A549 (cell line): ENCODE results near the gene TAS2R39. TPM values are rescaled to one million over a fixed set of nuclear protein-coding genes. Genes with fewer than 3 reads are reported as not detected.
"Not testable (repeated sequence)": the region's sequence is repeated elsewhere in the genome, so short reads cannot be mapped to it uniquely, and the experiment has no call there.

Experiments used
- ATAC-seq, 2 experiments: fragments of 200-7000 bp in 1 of 2; fragments of >200 bp in 1 of 2; cut with Nextera tagmentation in 1 of 2; cut with Tn5 transposase in 1 of 2; 3 replicates each; pipeline versions ENCODE4 v1.8.0 to v1.9.1; 2018 to 2020; ENCODE audit warnings: mild to moderate bottlenecking in 1 of 2, moderate library complexity in 1 of 2
- CTCF ChIA-PET: fragments of 300-600 bp; sonication (Branson Sonifier 250); formaldehyde crosslinking; extraction: SDS; loops from one replicate; lab custom pipeline; 2021; ENCODE audit warnings: antibody characterized with exemption, inconsistent platforms; lab: Yijun Ruan, JAX
- POLR2A ChIA-PET: fragments of 350-600 bp; formaldehyde crosslinking; extraction: SDS; loops from one replicate; lab custom pipeline; 2021; ENCODE audit warnings: antibody characterized with exemption, inconsistent platforms; lab: Yijun Ruan, JAX
- DNase-seq, 2 experiments: peaks; one replicate each; pipeline versions ENCODE4 v3.0.0 to v3.0.0-alpha.2; 2011 to 2016; ENCODE audit warnings: low read depth in 1 of 2, low spot score in 1 of 2
- FAIRE-seq: peaks from 2 replicates; lab custom pipeline; 2011; peaks lifted over from hg19 to GRCh38; lab: Jason Lieb, UNC
- H3K27ac ChIP-seq, 2 experiments: fragments of >200 bp; sonication (Bioruptor Twin); formaldehyde crosslinking; 3 replicates each; pipeline ENCODE4 v1.5.1; 2016 to 2017
- H3K4me1 ChIP-seq: fragments of >200 bp; sonication (Bioruptor Twin); formaldehyde crosslinking; 3 replicates; pipeline ENCODE4 v1.6.1; 2016
- H3K4me2 ChIP-seq: fragments of >200 bp; sonication (Bioruptor Twin); formaldehyde crosslinking; 3 replicates; pipeline ENCODE4 v1.6.1; 2016
- H3K4me3 ChIP-seq: fragments of >200 bp; sonication (Bioruptor Twin); formaldehyde crosslinking; 3 replicates; pipeline ENCODE4 v1.5.1; 2016
- H3K9me3 ChIP-seq: fragments of >200 bp; sonication (Bioruptor Twin); formaldehyde crosslinking; 3 replicates; pipeline ENCODE4 v1.6.1; 2016
- ATOH8 ChIP-seq: fragments of 250-450 bp; sonication (Bioruptor Pico); IDR thresholded peaks from 2 replicates; pipeline ENCODE4 v1.5.0; 2020; ENCODE audit warnings: low read depth, mild to moderate bottlenecking, moderate library complexity
- BHLHE40 ChIP-seq: IDR thresholded peaks from 2 replicates; pipeline ENCODE4 v1.6.1; 2012; ENCODE audit warnings: low read depth, low read length, inconsistent platforms
- CBX2 ChIP-seq: fragments of 200-600 bp; sonication (generic); IDR thresholded peaks from 2 replicates; pipeline ENCODE4 v1.6.1; 2016; ENCODE audit warnings: low read depth, mild to moderate bottlenecking, borderline replicate concordance
- CBX8 ChIP-seq: fragments of 200-600 bp; sonication (generic); IDR thresholded peaks from 2 replicates; pipeline ENCODE4 v1.6.1; 2016
- CTCF ChIP-seq: fragments of >200 bp; sonication (Bioruptor Twin); formaldehyde crosslinking; IDR thresholded peaks from 3 replicates; pipeline ENCODE4 v1.5.1; 2016
- E2F6 ChIP-seq: IDR thresholded peaks from 2 replicates; pipeline ENCODE4 v1.6.1; 2012; ENCODE audit warnings: low read depth, borderline replicate concordance
- EHMT2 ChIP-seq: fragments of 200-600 bp; sonication (generic); IDR thresholded peaks from 2 replicates; pipeline ENCODE4 v1.6.1; 2016; ENCODE audit warnings: antibody characterized with exemption, low read depth, mild to moderate bottlenecking, moderate library complexity
- FOXS1 ChIP-seq: fragments of 250-450 bp; sonication (Bioruptor Pico); IDR thresholded peaks from 2 replicates; pipeline ENCODE4 v1.5.0; 2020; ENCODE audit warnings: mild to moderate bottlenecking, moderate library complexity
- GATA3 ChIP-seq: IDR thresholded peaks from 2 replicates; pipeline ENCODE4 v1.6.1; 2012; ENCODE audit warnings: borderline replicate concordance
- HOXA7 ChIP-seq: fragments of 250-450 bp; sonication (Bioruptor Pico); IDR thresholded peaks from 2 replicates; pipeline ENCODE4 v1.5.0; 2020; ENCODE audit warnings: mild to moderate bottlenecking, moderate library complexity
- JUN ChIP-seq, 2 experiments: fragments of >200 bp; sonication (Bioruptor Twin); formaldehyde crosslinking; IDR thresholded peaks; 2 replicates in 1 of 2; 3 replicates in 1 of 2; pipeline ENCODE4 v1.6.1; 2016 to 2017
- MAX ChIP-seq: IDR thresholded peaks from 2 replicates; pipeline ENCODE4 v1.6.1; 2012
- MAZ ChIP-seq: fragments of 150-350 bp; IDR thresholded peaks from 2 replicates; pipeline ENCODE4 v1.6.1; 2014; ENCODE audit warnings: antibody characterized with exemption, low read depth, low read length, borderline replicate concordance
- MYC ChIP-seq: IDR thresholded peaks from 2 replicates; pipeline ENCODE4 v1.6.1; 2012; ENCODE audit warnings: mild to moderate bottlenecking, inconsistent platforms, low read length, improper control_type of control experiment, borderline replicate concordance
- NR3C1 ChIP-seq: fragments of >200 bp; sonication (Bioruptor Twin); formaldehyde crosslinking; IDR thresholded peaks from 3 replicates; pipeline ENCODE4 v1.6.1; 2017
- POLR2A ChIP-seq: IDR thresholded peaks from 2 replicates; pipeline ENCODE4 v1.6.1; 2012; ENCODE audit warnings: mild to moderate bottlenecking, low read length
- POLR2AphosphoS2 ChIP-seq: conservative IDR thresholded peaks from 2 replicates; pipeline ENCODE4 v1.6.1; 2012; ENCODE audit warnings: low read length, improper control_type of control experiment, inconsistent platforms
- RAD21 ChIP-seq, 2 experiments: fragments of >200 bp in 1 of 2; sonication (Bioruptor Twin) in 1 of 2; formaldehyde crosslinking in 1 of 2; IDR thresholded peaks in 1 of 2; conservative IDR thresholded peaks in 1 of 2; 2 replicates in 1 of 2; 3 replicates in 1 of 2; pipeline ENCODE4 v1.6.1; 2012 to 2018; ENCODE audit warnings: inconsistent platforms in 1 of 2
- RARB ChIP-seq: fragments of 250-450 bp; sonication (Bioruptor Pico); IDR thresholded peaks from 2 replicates; pipeline ENCODE4 v1.8.0; 2021; ENCODE audit warnings: mild to moderate bottlenecking, moderate library complexity
- REST ChIP-seq: fragments of 200-600 bp; sonication (generic); IDR thresholded peaks from 2 replicates; pipeline ENCODE4 v1.6.1; 2016; ENCODE audit warnings: antibody characterized with exemption, mild to moderate bottlenecking, moderate library complexity
- RFX5 ChIP-seq: fragments of 450-650 bp; IDR thresholded peaks from 2 replicates; pipeline ENCODE4 v1.7.1; 2014; ENCODE audit warnings: antibody characterized with exemption, mild to moderate bottlenecking, moderate library complexity
- RNF2 ChIP-seq: fragments of 200-600 bp; sonication (generic); IDR thresholded peaks from 2 replicates; pipeline ENCODE4 v1.6.1; 2016; ENCODE audit warnings: low read depth, mild to moderate bottlenecking, antibody characterized with exemption, moderate library complexity, borderline replicate concordance
- SMC3 ChIP-seq: fragments of >200 bp; sonication (Bioruptor Twin); formaldehyde crosslinking; IDR thresholded peaks from 3 replicates; pipeline ENCODE4 v1.6.1; 2018; ENCODE audit warnings: inconsistent platforms
- ZNF302 ChIP-seq: fragments of 250-450 bp; sonication (Bioruptor Pico); IDR thresholded peaks from 2 replicates; pipeline ENCODE4 v1.9.0; 2021; ENCODE audit warnings: inconsistent platforms, mild to moderate bottlenecking, moderate library complexity
- WGBS: methylation state at CpG from one replicate; pipeline ENCODE4 v1.1.6; 2017; ENCODE audit errors: missing lambda C conversion rate; 5-methylcytosine and 5-hydroxymethylcytosine counted together
- polyA plus RNA-seq, 4 experiments: library from polyadenylated mRNA; depleted of rRNA in 3 of 4; stranded (reverse); fragments of >200 nt; fragmentation: RNase III in 1 of 4; extraction: RNeasy Plus Mini Kit Qiagen cat#74134 plus additional on column Dnase treatment in 1 of 4; gene quantifications; 2 replicates in 3 of 4; 3 replicates in 1 of 4; pipeline ENCODE4 v1.2.3, GENCODE V29; 2011 to 2017

The TAS2R39 gene
- polyA plus RNA-seq, 2 of the 4 experiments (the other 2 are of a cell fraction): not detected

GRCh38 chr7:143210541-143210940 is 27.3 kb downstream of the TAS2R39 start:
- FAIRE-seq (no peak), ATAC-seq (no peak), DNase-seq (no peak)
- Histone ChIP-seq H3K4me3 (no peak overlapping the region), H3K4me1 (no peaks in the 10 kb centered on the region), H3K9me3 (no peaks in the 10 kb centered on the region), H3K27ac (no peak overlapping the region), H3K4me2 (no peak overlapping the region)
- ChIA-PET CTCF (interaction anchor here (0.9 kb wide), 1 partner anchor 201 kb away, joined by 3 read pairs; no protein-coding TSS in a partner anchor), POLR2A (no interaction called here)
- no peak for TF ChIP-seq NR3C1
- no peak for TF ChIP-seq EHMT2
- no peak for TF ChIP-seq RNF2
- no peak for TF ChIP-seq BHLHE40
- no peak for TF ChIP-seq RFX5
- no peak for TF ChIP-seq POLR2A
- TF ChIP-seq MAZ: no peak
- no peak for TF ChIP-seq E2F6
- TF ChIP-seq SMC3: no peak
- TF ChIP-seq CBX2: no peak
- no peak for TF ChIP-seq FOXS1
- no peak for TF ChIP-seq RARB (CRISPR knock-in tag)
- TF ChIP-seq POLR2AphosphoS2: no peak
- no peak for TF ChIP-seq JUN (IDR thresholded peaks at IDR 0.05)
- TF ChIP-seq MAX: no peak
- no peak for TF ChIP-seq REST
- no peak for TF ChIP-seq CBX8
- 20% methylated on average over 4 of the region's 4 CpGs for WGBS

GRCh38 chr7:143213478-143213877 is 30.3 kb downstream of the TAS2R39 start:
- 66% methylated on average over 4 of the region's 4 CpGs for WGBS
- FAIRE-seq, DNase-seq, H3K9me3 ChIP-seq, POLR2A ChIA-PET, H3K4me1 ChIP-seq, H3K4me3 ChIP-seq, H3K4me2 ChIP-seq, ATAC-seq, H3K27ac ChIP-seq: not testable (repeated sequence)
- CTCF ChIA-PET: interaction anchor here (2.0 to 7.4 kb wide), 2 partner anchors 9 to 209 kb away, joined by 6 to 175 read pairs; no protein-coding TSS in a partner anchor

GRCh38 chr7:143214789-143215679 is 31.8 kb downstream of the TAS2R39 start:
- ChIA-PET POLR2A (interaction anchor here (0.9 kb wide), 1 partner anchor 207 kb away, joined by 3 read pairs; no protein-coding TSS in a partner anchor), CTCF (interaction anchor here (0.6 to 7.4 kb wide), 37 partner anchors 8 to 668 kb away, joined by 3 to 175 read pairs (median 4); partner anchors contain the start of genes EPHB6, OR9A2 and PIP)
- H3K4me1 ChIP-seq: no peaks in the 10 kb centered on the region
- H3K27ac ChIP-seq: no peak overlapping the region
- ATAC-seq (peak; percentile 83 to 95), DNase-seq (peak; percentile 82 to 86), FAIRE-seq (peak; percentile 99)
- H3K9me3 ChIP-seq: no peaks in the 10 kb centered on the region
- no peak overlapping the region for H3K4me2 ChIP-seq
- 9% methylated on average over 8 of the region's 8 CpGs for WGBS
- H3K4me3 ChIP-seq: no peak overlapping the region
- TF ChIP-seq ZNF302 (no peak), GATA3 (no peak), FOXS1 (no peak), CBX2 (no peak), RAD21 (conservative IDR thresholded peaks at IDR 0.05 in 1 of 2, IDR thresholded peaks at IDR 0.05 in 1 of 2) (peak; percentile 99), SMC3 (peak; percentile 99), MYC (no peak), ATOH8 (CRISPR knock-in tag) (no peak), POLR2AphosphoS2 (no peak), HOXA7 (CRISPR knock-in tag) (no peak), CTCF (peak; percentile 100)
